SK-N-SH treated with all-trans-retinoic acid at 6 μM for 48 hours (cell line): ENCODE data around the gene MEIS1.

ENCODE experiments used
- ARNTL ChIP-seq: fragments of 450-650 bp; formaldehyde crosslinking; IDR thresholded peaks from 2 replicates; pipeline ENCODE4 v1.5.0; 2020; ENCODE audit warnings: low read depth, mild to moderate bottlenecking, moderate library complexity, borderline replicate concordance
- CSDC2 ChIP-seq: fragments of 250-450 bp; sonication (Bioruptor Pico); IDR thresholded peaks from 2 replicates; pipeline ENCODE4 v1.5.0; 2020; ENCODE audit warnings: mild to moderate bottlenecking, moderate library complexity
- CSRNP3 ChIP-seq: fragments of 250-450 bp; sonication (Bioruptor Pico); IDR thresholded peaks from 2 replicates; pipeline ENCODE4 v1.5.1; 2021; ENCODE audit warnings: mild to moderate bottlenecking, moderate library complexity
- ESRRG ChIP-seq: fragments of 250-450 bp; sonication (Bioruptor Pico); IDR thresholded peaks from 2 replicates; pipeline ENCODE4 v1.6.1; 2021; ENCODE audit warnings: mild to moderate bottlenecking
- ISL1 ChIP-seq: fragments of 250-450 bp; sonication (Bioruptor Pico); IDR thresholded peaks from 2 replicates; pipeline ENCODE4 v2.1.2; 2022; ENCODE audit warnings: mild to moderate bottlenecking, moderate library complexity
- OSR1 ChIP-seq: fragments of 250-450 bp; sonication (Bioruptor Pico); IDR thresholded peaks from 2 replicates; pipeline ENCODE4 v1.8.0; 2022; ENCODE audit warnings: moderate library complexity, mild to moderate bottlenecking, inconsistent platforms
- PATZ1 ChIP-seq: fragments of 250-450 bp; sonication (Bioruptor Pico); IDR thresholded peaks from 2 replicates; pipeline ENCODE4 v1.8.0; 2020; ENCODE audit warnings: mild to moderate bottlenecking, moderate library complexity, borderline replicate concordance
- PPARA ChIP-seq: fragments of 250-450 bp; sonication (Bioruptor Pico); IDR thresholded peaks from 2 replicates; pipeline ENCODE4 v1.5.0; 2020; ENCODE audit warnings: mild to moderate bottlenecking, borderline replicate concordance
- RARB ChIP-seq: fragments of 250-450 bp; sonication (Bioruptor Pico); IDR thresholded peaks from 2 replicates; pipeline ENCODE4 v1.8.0; 2021; ENCODE audit warnings: mild to moderate bottlenecking, moderate library complexity
- TOX ChIP-seq: fragments of 250-450 bp; sonication (Bioruptor Pico); IDR thresholded peaks from 2 replicates; pipeline ENCODE4 v1.8.0; 2021; ENCODE audit warnings: mild to moderate bottlenecking, moderate library complexity, borderline replicate concordance
- ZC3H10 ChIP-seq: fragments of 250-450 bp; sonication (Bioruptor Pico); IDR thresholded peaks from 2 replicates; pipeline ENCODE4 v1.5.1; 2021; ENCODE audit warnings: mild to moderate bottlenecking, moderate library complexity
- ZFP30 ChIP-seq: fragments of 450-650 bp; formaldehyde crosslinking; IDR thresholded peaks from 2 replicates; pipeline ENCODE4 v1.5.0; 2022; ENCODE audit warnings: mild to moderate bottlenecking, moderate library complexity
- ZNF8 ChIP-seq: fragments of 450-650 bp; formaldehyde crosslinking; IDR thresholded peaks from 2 replicates; pipeline ENCODE4 v1.5.0; 2020; ENCODE audit warnings: mild to moderate bottlenecking, moderate library complexity
- TF ChIP-seq, protein P1 (sequence below): fragments of 250-450 bp; sonication (Bioruptor Pico); IDR thresholded peaks from 2 replicates; pipeline ENCODE4 v1.5.1; 2020; ENCODE audit warnings: low read depth, mild to moderate bottlenecking, moderate library complexity

DNA sequence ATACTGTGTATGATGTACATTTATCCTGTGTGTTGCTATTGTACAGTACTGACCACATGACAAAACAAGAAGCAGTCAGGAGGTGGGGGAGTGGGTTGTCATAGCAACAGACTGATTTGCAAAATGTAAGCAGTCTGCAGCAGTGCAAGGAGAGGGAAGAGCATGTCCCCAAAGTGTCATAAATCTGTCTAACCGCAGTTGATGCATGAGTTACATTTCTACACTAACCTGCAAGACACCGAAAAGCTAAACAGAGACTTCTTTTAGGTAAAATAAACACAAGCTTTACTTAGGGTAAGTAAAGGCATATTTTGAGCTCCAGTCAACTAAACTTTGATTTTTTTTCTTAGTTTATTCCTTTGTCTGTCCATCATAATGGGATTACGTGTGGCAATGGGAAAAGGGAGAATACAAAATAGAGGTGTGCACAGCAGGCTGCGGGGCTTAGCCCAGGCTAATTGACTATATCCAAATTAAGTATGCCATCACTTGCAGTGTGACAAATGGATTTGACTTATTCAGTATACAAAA is 134.5 kb downstream of the MEIS1 start:
- TF ChIP-seq ZFP30 (CRISPR knock-in tag) (no peak), OSR1 (CRISPR knock-in tag) (no peak), ARNTL (CRISPR knock-in tag) (no peak), ZNF8 (CRISPR knock-in tag) (no peak), RARB (CRISPR knock-in tag) (no peak), PPARA (no peak), ESRRG (CRISPR knock-in tag) (no peak), PATZ1 (CRISPR knock-in tag) (no peak), CSRNP3 (CRISPR knock-in tag) (no peak), TOX (no peak), ISL1 (CRISPR knock-in tag) (no peak), CSDC2 (CRISPR knock-in tag) (no peak), ZC3H10 (no peak)
- TF ChIP-seq, protein P1, sequence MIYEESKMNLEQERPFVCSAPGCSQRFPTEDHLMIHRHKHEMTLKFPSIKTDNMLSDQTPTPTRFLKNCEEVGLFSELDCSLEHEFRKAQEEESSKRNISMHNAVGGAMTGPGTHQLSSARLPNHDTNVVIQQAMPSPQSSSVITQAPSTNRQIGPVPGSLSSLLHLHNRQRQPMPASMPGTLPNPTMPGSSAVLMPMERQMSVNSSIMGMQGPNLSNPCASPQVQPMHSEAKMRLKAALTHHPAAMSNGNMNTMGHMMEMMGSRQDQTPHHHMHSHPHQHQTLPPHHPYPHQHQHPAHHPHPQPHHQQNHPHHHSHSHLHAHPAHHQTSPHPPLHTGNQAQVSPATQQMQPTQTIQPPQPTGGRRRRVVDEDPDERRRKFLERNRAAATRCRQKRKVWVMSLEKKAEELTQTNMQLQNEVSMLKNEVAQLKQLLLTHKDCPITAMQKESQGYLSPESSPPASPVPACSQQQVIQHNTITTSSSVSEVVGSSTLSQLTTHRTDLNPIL (CRISPR knock-in tag), result no peak
